CD8-positive, alpha-beta memory T cell (primary cell): ENCODE measurements around the gene HDGFL1. TPM values are rescaled to one million over a fixed set of nuclear protein-coding genes. Genes with fewer than 3 reads are reported as not detected.

Experiments used
- CTCF ChIA-PET: fragments of 350-600 bp; sonication (Branson Sonifier 250); formaldehyde crosslinking; loops from one replicate; lab custom pipeline; 2021; ENCODE audit warnings: antibody characterized with exemption; lab: Charles Lee
- POLR2A ChIA-PET: fragments of 350-600 bp; sonication (Branson Sonifier 250); formaldehyde crosslinking; loops from one replicate; lab custom pipeline; 2021; ENCODE audit warnings: antibody characterized with exemption; lab: Charles Lee
- DNase-seq, 5 donors: peaks; one replicate each; pipeline versions ENCODE4 v3.0.0 to v3.0.0-alpha.2; 2020 to 2022; ENCODE audit warnings: mixed read lengths in 1 of 5
- H3K27ac ChIP-seq: one replicate; pipeline ENCODE4 v1.7.0; 2013; ENCODE audit warnings: low read depth, mild to moderate bottlenecking, low read length, moderate library complexity
- H3K27me3 ChIP-seq: 2 replicates; pipeline ENCODE4 v1.7.0; 2013; ENCODE audit warnings: low read length, mild to moderate bottlenecking; ENCODE audit not compliant: insufficient read depth, poor library complexity, severe bottlenecking
- H3K36me3 ChIP-seq: 2 replicates; pipeline ENCODE4 v1.7.0; 2013; ENCODE audit warnings: mild to moderate bottlenecking, low read length, moderate library complexity; ENCODE audit not compliant: insufficient read depth
- H3K4me1 ChIP-seq: 2 replicates; pipeline ENCODE4 v1.7.0; 2013; ENCODE audit warnings: mild to moderate bottlenecking, low read length, moderate library complexity; ENCODE audit not compliant: insufficient read depth
- H3K4me3 ChIP-seq: 2 replicates; pipeline ENCODE4 v1.7.0; 2013; ENCODE audit warnings: mild to moderate bottlenecking, low read length
- H3K9me3 ChIP-seq: 2 replicates; pipeline ENCODE4 v1.7.0; 2013; ENCODE audit warnings: mild to moderate bottlenecking, low read length
- H3K27ac Mint-ChIP-seq, 8 donors: one replicate each; pipeline ENCODE4 v1.8.0; 2020 to 2021; ENCODE audit warnings: mixed read lengths in 8 of 8, mild to moderate bottlenecking in 6 of 8, inconsistent platforms in 3 of 8, moderate library complexity in 3 of 8
- H3K27me3 Mint-ChIP-seq, 2 donors: one replicate each; pipeline ENCODE4 v1.8.0; 2020 to 2021; ENCODE audit warnings: mixed read lengths in 2 of 2, mild to moderate bottlenecking in 1 of 2, moderate library complexity in 1 of 2
- H3K36me3 Mint-ChIP-seq, 3 donors: one replicate each; pipeline ENCODE4 v1.8.0; 2020 to 2021; ENCODE audit warnings: mixed read lengths in 3 of 3, inconsistent platforms in 1 of 3, mild to moderate bottlenecking in 1 of 3
- H3K4me1 Mint-ChIP-seq, 3 donors: one replicate each; pipeline ENCODE4 v1.8.0; 2020 to 2021; ENCODE audit warnings: mixed read lengths in 3 of 3, inconsistent platforms in 1 of 3, mild to moderate bottlenecking in 1 of 3
- H3K4me3 Mint-ChIP-seq, 7 donors: one replicate each; pipeline ENCODE4 v1.8.0; 2020 to 2021; ENCODE audit warnings: mixed read lengths in 7 of 7, mild to moderate bottlenecking in 6 of 7, moderate library complexity in 4 of 7, inconsistent platforms in 2 of 7
- H3K9me3 Mint-ChIP-seq, 5 donors: one replicate each; pipeline ENCODE4 v1.8.0; 2020 to 2022; ENCODE audit warnings: mixed read lengths in 5 of 5, mild to moderate bottlenecking in 3 of 5, moderate library complexity in 2 of 5, inconsistent platforms in 1 of 5
- polyA plus RNA-seq: library from polyadenylated mRNA; unstranded; fragments of 300-500 nt; fragmentation: Illumina TruSeq; gene quantifications from one replicate; pipeline ENCODE4 v1.2.3, GENCODE V29; 2021
- total RNA-seq, 2 experiments: library from RNA; stranded (reverse); gene quantifications; one replicate each; pipeline ENCODE4 v1.2.3, GENCODE V29; 2021

HDGFL1 gene
- total and polyA plus RNA-seq, 3 experiments from 2014 or later, result not detected

DNA sequence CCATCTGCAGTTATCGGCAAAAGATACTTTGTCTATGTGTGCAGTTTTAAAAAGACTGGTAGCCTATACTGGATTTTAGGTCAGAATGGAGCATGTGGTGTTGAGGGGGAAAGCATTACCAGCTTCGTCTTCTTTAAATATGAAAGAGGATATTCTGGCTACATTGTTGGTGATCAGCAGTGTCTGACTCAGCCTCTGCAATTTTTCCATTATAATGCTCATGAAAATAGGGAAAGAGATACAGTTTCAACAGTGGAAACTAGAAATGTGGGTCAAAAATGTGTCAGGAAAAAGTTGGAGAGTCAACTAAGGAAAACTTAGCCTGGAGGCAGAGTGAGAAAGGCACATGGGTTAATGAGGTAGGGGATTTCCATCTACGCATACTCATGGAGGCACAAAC is 45.2 kb downstream of the HDGFL1 start:
- no peaks in the 10 kb centered on the region for H3K36me3 ChIP-seq
- no peaks in the 10 kb centered on the region for H3K27me3 Mint-ChIP-seq
- peaks cover 0 to 35% (median 4%) of the 10 kb centered on the region in 5 donors for H3K9me3 Mint-ChIP-seq
- no peaks in the 10 kb centered on the region for H3K9me3 ChIP-seq
- no peak overlapping the region for H3K27ac Mint-ChIP-seq
- no peak for DNase-seq
- H3K27me3 ChIP-seq, result no peaks in the 10 kb centered on the region
- ChIA-PET CTCF (no interaction called here), POLR2A (no interaction called here)
- no peaks in the 10 kb centered on the region for H3K4me1 Mint-ChIP-seq
- no peaks in the 10 kb centered on the region for H3K4me1 ChIP-seq
- no peak overlapping the region for H3K27ac ChIP-seq
- H3K36me3 Mint-ChIP-seq, result no peaks in the 10 kb centered on the region
- no peak overlapping the region for H3K4me3 Mint-ChIP-seq
- H3K4me3 ChIP-seq, result no peak overlapping the region

DNA sequence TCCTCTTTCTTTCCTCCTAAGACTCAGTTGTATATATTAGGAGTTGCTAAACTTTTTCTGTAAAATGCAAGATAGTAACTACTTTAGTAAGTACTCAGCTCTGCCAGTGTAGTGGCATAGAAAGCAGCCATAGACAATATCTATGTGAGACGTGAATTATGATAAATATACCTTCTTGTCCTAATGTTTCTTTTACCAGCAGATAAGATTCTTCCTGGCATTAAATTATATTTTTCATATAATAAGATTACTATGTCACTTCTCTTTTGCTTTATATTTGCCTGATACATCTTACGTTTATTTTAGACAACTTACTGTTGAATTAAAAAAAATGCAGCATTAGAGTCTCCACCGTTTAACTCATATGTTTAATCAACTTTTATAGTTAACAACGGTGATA is 51.7 kb downstream of the HDGFL1 start:
- ChIA-PET CTCF (no interaction called here), POLR2A (no interaction called here)
- DNase-seq, result no peak
- Mint-ChIP-seq H3K36me3 (no peaks in the 10 kb centered on the region), H3K27ac (no peak overlapping the region), H3K27me3 (no peaks in the 10 kb centered on the region), H3K4me3 (no peak overlapping the region), H3K4me1 (no peaks in the 10 kb centered on the region), H3K9me3 (peaks cover 0 to 22% (median 3%) of the 10 kb centered on the region in 5 donors)
- no peak overlapping the region for H3K4me3 ChIP-seq
- H3K27ac ChIP-seq, result no peak overlapping the region
- H3K36me3 ChIP-seq, result no peaks in the 10 kb centered on the region
- H3K4me1 ChIP-seq, result no peaks in the 10 kb centered on the region
- H3K27me3 ChIP-seq, result no peaks in the 10 kb centered on the region
- no peaks in the 10 kb centered on the region for H3K9me3 ChIP-seq
